HCT116 (cell line): ENCODE data around the gene MUC20. TPM values are rescaled to one million over a fixed set of nuclear protein-coding genes. Genes with fewer than 3 reads are reported as not detected.

ENCODE experiments used
- ATAC-seq: fragments of 200-7000 bp; cut with Tn5 transposase; 2 replicates; pipeline ENCODE4 v1.9.1; 2020; ENCODE audit warnings: mild to moderate bottlenecking, moderate library complexity
- BruUV-seq: library from RNA; stranded (reverse); fragments of 400-500 nt; replicated peaks from 2 replicates; lab custom pipeline; 2021; lab: Mats Ljungman, UMichigan
- CTCF ChIA-PET: fragments of 300-600 bp; sonication (Branson Sonifier 250); formaldehyde crosslinking; loops from one replicate; lab custom pipeline; 2021; ENCODE audit warnings: antibody characterized with exemption; lab: Charles Lee
- POLR2A ChIA-PET: fragments of 300-600, 350-600 bp; sonication (Branson Sonifier 250); formaldehyde crosslinking; loops from one replicate; lab custom pipeline; 2021; ENCODE audit warnings: antibody characterized with exemption; lab: Charles Lee
- RAD21 ChIA-PET, 2 experiments: fragments of 300-600 bp; sonication (Branson Sonifier 250); formaldehyde crosslinking; loops; one replicate each; lab custom pipeline; 2023; ENCODE audit warnings: low total read pairs in 2 of 2; ENCODE audit not compliant: uncharacterized antibody in 2 of 2, unreplicated experiment in 2 of 2, low non-redundant PET in 1 of 2; lab: Charles Lee
- DNase-seq: peaks from one replicate; pipeline ENCODE4 v3.0.0-alpha.2; 2010; ENCODE audit warnings: low read depth, low spot score
- H2AFZ ChIP-seq: fragments of 200-600 bp; shearing (Covaris generic), sonication (generic); 2 replicates; pipeline ENCODE4 v1.6.1; 2017; ENCODE audit warnings: low read depth, mixed run types, mixed read lengths, antibody characterized with exemption, low read length; ENCODE audit not compliant: poor library complexity, severe bottlenecking
- H3K27ac ChIP-seq: 2 replicates; pipeline ENCODE4 v1.5.1; 2012; ENCODE audit warnings: low read depth, low read length
- H3K27me3 ChIP-seq: fragments of 200-600 bp; sonication (generic); 2 replicates; pipeline ENCODE4 v1.6.1; 2016; ENCODE audit warnings: mixed run types, low read length, mixed read lengths; ENCODE audit not compliant: insufficient read depth
- H3K36me3 ChIP-seq, 2 experiments: fragments of 200-500 bp in 1 of 2; fragments of 200-600 bp in 1 of 2; sonication (Bioruptor generic) in 1 of 2; sonication (generic) in 1 of 2; 2 replicates each; pipeline versions ENCODE4 v1.5.1 to v1.6.1; 2014 to 2016; ENCODE audit warnings: low read length in 2 of 2, inconsistent platforms in 1 of 2, mixed read lengths in 1 of 2, mixed run types in 1 of 2; ENCODE audit not compliant: insufficient read depth in 2 of 2, control insufficient read depth in 1 of 2
- H3K4me1 ChIP-seq, 2 experiments: fragments of 200-600 bp in 1 of 2; sonication (generic) in 1 of 2; 2 replicates each; pipeline versions ENCODE4 v1.5.1 to v1.6.1; 2012 to 2017; ENCODE audit warnings: low read length in 2 of 2, inconsistent platforms in 1 of 2, mild to moderate bottlenecking in 1 of 2, mixed read lengths in 1 of 2, mixed run types in 1 of 2, moderate library complexity in 1 of 2; ENCODE audit not compliant: insufficient read depth in 2 of 2, control insufficient read depth in 1 of 2
- H3K4me2 ChIP-seq: fragments of 200-600 bp; sonication (generic); 2 replicates; pipeline ENCODE4 v1.6.1; 2017; ENCODE audit warnings: mixed run types, low read length, mixed read lengths
- H3K4me3 ChIP-seq, 2 experiments: fragments of 200-600 bp in 1 of 2; sonication (generic) in 1 of 2; replicated peaks in 1 of 2; 2 replicates each; pipeline ENCODE4 v1.5.1; 2011 to 2016; ENCODE audit warnings: low read length in 2 of 2, control low read depth in 1 of 2, low read depth in 1 of 2, mild to moderate bottlenecking in 1 of 2, mixed read lengths in 1 of 2, mixed run types in 1 of 2
- H3K79me2 ChIP-seq: fragments of 200-600 bp; sonication (generic); 2 replicates; pipeline ENCODE4 v1.6.1; 2017; ENCODE audit warnings: mild to moderate bottlenecking, mixed run types, low read length, moderate library complexity, mixed read lengths; ENCODE audit not compliant: insufficient read depth
- H3K9ac ChIP-seq: fragments of 200-600 bp; sonication (generic); 2 replicates; pipeline ENCODE4 v1.6.1; 2016; ENCODE audit warnings: low read length, mixed read lengths
- H3K9me2 ChIP-seq: fragments of 200-600 bp; sonication (generic), shearing (Covaris generic); 2 replicates; pipeline ENCODE4 v1.6.1; 2017; ENCODE audit warnings: mixed run types, mild to moderate bottlenecking, moderate library complexity; ENCODE audit not compliant: insufficient read depth
- H3K9me3 ChIP-seq, 2 experiments: fragments of 200-500 bp in 1 of 2; fragments of 200-600 bp in 1 of 2; sonication (Bioruptor generic) in 1 of 2; sonication (generic) in 1 of 2; 2 replicates each; pipeline ENCODE4 v1.6.1; 2014 to 2017; ENCODE audit warnings: low read length in 2 of 2, mixed read lengths in 2 of 2, inconsistent platforms in 1 of 2, low read depth in 1 of 2, mild to moderate bottlenecking in 1 of 2, mixed run types in 1 of 2, moderate library complexity in 1 of 2; ENCODE audit not compliant: control insufficient read depth in 1 of 2, insufficient read depth in 1 of 2
- H4K20me1 ChIP-seq: fragments of 200-600 bp; sonication (generic), shearing (Covaris generic); 2 replicates; pipeline ENCODE4 v1.6.1; 2017; ENCODE audit warnings: mixed run types, mild to moderate bottlenecking, moderate library complexity; ENCODE audit not compliant: insufficient read depth
- CBX3 ChIP-seq: IDR thresholded peaks from 2 replicates; pipeline ENCODE4 v1.6.1; 2012; ENCODE audit warnings: low read depth
- CEBPB ChIP-seq: IDR thresholded peaks from 2 replicates; pipeline ENCODE4 v1.6.1; 2012; ENCODE audit warnings: low read depth
- ELF1 ChIP-seq: IDR thresholded peaks from 2 replicates; pipeline ENCODE4 v1.6.1; 2012; ENCODE audit warnings: low read depth, borderline replicate concordance
- POLR2A ChIP-seq: IDR thresholded peaks from 2 replicates; pipeline ENCODE4 v1.7.0; 2011; ENCODE audit warnings: borderline replicate concordance; ENCODE audit not compliant: insufficient read depth, insufficient read length; ENCODE audit errors: extremely low read depth
- POLR2AphosphoS5 ChIP-seq: IDR thresholded peaks from 2 replicates; pipeline ENCODE4 v1.6.1; 2011; ENCODE audit warnings: mild to moderate bottlenecking, low read depth, low read length, moderate library complexity
- RAD21 ChIP-seq: IDR thresholded peaks from 2 replicates; pipeline ENCODE4 v1.6.1; 2012; ENCODE audit warnings: low read depth, mild to moderate bottlenecking
- SIN3A ChIP-seq: IDR thresholded peaks from 2 replicates; pipeline ENCODE4 v1.6.1; 2012; ENCODE audit warnings: low read depth
- SP1 ChIP-seq: IDR thresholded peaks from 2 replicates; pipeline ENCODE4 v1.6.1; 2012; ENCODE audit warnings: low read depth
- TCF7L2 ChIP-seq: IDR thresholded peaks from 2 replicates; pipeline ENCODE4 v1.7.0; 2011; ENCODE audit warnings: borderline replicate concordance, inconsistent platforms; ENCODE audit not compliant: insufficient read depth, insufficient read length; ENCODE audit errors: extremely low read depth
- ZNF274 ChIP-seq: fragments of 200-500 bp; sonication (Bioruptor generic); IDR thresholded peaks from 2 replicates; pipeline ENCODE4 v1.6.1; 2014; ENCODE audit warnings: mild to moderate bottlenecking, low read depth, low read length, inconsistent platforms
- intact Hi-C: fragments of 100-400 bp; cut with micrococcal nuclease; formaldehyde crosslinking; loops from 2 replicates; pipeline ENCODE4 v1.10.0; 2022
- total RNA-seq: library from RNA; stranded (reverse); gene quantifications from one replicate; pipeline ENCODE4 v1.2.1, GENCODE V29; 2021; ENCODE audit not compliant: unreplicated experiment
- TF ChIP-seq, protein P1 (sequence below): IDR thresholded peaks from 2 replicates; pipeline ENCODE4 v1.6.1; 2012; ENCODE audit warnings: low read depth
- TF ChIP-seq, protein P2 (sequence below): IDR thresholded peaks from 2 replicates; pipeline ENCODE4 v1.6.1; 2011; ENCODE audit warnings: mild to moderate bottlenecking, low read length, moderate library complexity; ENCODE audit not compliant: insufficient replicate concordance; ENCODE audit errors: extremely low read depth

Gene MUC20
- total RNA-seq, 1 experiment from 2014 or later: 2.4 TPM

DNA sequence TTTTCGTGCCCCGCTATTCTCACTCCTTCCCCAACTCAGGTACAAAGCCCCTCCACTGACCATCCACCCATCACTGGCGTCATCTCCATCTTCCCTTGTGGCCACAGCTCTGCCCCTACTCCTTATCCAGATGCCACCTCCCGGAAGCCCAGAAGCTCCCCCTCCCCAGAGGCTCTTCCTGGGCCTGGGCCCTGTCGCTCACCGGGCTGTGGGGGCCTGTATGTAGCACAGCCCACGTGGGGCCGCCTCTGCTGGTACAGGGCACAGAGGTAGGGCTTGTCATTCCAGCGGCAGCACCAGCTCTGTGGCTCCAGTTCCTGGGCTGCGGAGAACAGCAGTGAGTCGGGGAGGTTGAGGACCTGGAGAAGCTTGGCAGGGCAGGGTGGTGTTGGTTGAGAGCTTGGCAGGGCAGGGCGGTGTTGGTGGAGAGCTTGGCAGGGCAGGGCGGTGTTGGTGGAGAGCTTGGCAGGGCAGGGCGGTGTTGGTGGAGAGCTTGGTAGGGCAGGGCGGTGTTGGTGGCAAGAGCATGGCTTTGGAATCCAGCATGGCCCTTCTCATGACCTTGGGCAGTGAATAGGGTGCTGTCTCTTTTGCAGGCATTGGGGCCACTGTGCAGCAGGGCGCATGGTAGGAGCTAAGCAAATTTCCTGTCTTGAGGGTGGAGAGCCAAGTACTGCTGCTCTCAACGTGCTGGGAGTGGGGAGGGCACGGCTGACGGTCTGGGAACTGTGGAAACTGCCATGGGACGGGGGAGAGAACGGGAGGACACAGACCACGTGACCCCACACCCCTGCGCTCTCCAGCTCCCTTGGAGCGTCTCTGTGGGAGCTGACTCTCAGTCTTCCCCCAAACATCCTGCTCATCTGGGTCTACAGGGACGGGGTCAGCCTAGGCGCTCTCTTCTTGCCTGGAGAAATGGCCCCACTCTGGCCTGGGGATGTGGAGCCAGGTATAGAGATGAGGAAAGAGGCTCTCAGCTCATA is 43.4 kb downstream of the MUC20 start:
- ChIA-PET POLR2A (no interaction called here), RAD21 (no interaction called here), CTCF (no interaction called here)
- Histone ChIP-seq H2AFZ (no peak overlapping the region), H3K27ac (no peak overlapping the region), H3K27me3 (no peaks in the 10 kb centered on the region), H3K4me1 (no peaks in the 10 kb centered on the region), H3K9me3 (no peaks in the 10 kb centered on the region), H3K9ac (no peak overlapping the region), H3K79me2 (no peaks in the 10 kb centered on the region), H3K4me3 (no peak overlapping the region), H3K9me2 (no peaks in the 10 kb centered on the region), H4K20me1 (no peaks in the 10 kb centered on the region), H3K36me3 (no peaks in the 10 kb centered on the region), H3K4me2 (no peak overlapping the region)
- ATAC-seq (no peak), DNase-seq (no peak)
- intact Hi-C loops: no loop called here
- BruUV-seq: no TSS peak
- TF ChIP-seq CBX3 (no peak), POLR2AphosphoS5 (no peak), TCF7L2 (no peak), ZNF274 (no peak), CEBPB (no peak), SP1 (no peak), POLR2A (no peak), SIN3A (no peak), ELF1 (no peak), RAD21 (no peak)
- TF ChIP-seq, protein P1, sequence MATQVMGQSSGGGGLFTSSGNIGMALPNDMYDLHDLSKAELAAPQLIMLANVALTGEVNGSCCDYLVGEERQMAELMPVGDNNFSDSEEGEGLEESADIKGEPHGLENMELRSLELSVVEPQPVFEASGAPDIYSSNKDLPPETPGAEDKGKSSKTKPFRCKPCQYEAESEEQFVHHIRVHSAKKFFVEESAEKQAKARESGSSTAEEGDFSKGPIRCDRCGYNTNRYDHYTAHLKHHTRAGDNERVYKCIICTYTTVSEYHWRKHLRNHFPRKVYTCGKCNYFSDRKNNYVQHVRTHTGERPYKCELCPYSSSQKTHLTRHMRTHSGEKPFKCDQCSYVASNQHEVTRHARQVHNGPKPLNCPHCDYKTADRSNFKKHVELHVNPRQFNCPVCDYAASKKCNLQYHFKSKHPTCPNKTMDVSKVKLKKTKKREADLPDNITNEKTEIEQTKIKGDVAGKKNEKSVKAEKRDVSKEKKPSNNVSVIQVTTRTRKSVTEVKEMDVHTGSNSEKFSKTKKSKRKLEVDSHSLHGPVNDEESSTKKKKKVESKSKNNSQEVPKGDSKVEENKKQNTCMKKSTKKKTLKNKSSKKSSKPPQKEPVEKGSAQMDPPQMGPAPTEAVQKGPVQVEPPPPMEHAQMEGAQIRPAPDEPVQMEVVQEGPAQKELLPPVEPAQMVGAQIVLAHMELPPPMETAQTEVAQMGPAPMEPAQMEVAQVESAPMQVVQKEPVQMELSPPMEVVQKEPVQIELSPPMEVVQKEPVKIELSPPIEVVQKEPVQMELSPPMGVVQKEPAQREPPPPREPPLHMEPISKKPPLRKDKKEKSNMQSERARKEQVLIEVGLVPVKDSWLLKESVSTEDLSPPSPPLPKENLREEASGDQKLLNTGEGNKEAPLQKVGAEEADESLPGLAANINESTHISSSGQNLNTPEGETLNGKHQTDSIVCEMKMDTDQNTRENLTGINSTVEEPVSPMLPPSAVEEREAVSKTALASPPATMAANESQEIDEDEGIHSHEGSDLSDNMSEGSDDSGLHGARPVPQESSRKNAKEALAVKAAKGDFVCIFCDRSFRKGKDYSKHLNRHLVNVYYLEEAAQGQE: no peak
- TF ChIP-seq, protein P2, sequence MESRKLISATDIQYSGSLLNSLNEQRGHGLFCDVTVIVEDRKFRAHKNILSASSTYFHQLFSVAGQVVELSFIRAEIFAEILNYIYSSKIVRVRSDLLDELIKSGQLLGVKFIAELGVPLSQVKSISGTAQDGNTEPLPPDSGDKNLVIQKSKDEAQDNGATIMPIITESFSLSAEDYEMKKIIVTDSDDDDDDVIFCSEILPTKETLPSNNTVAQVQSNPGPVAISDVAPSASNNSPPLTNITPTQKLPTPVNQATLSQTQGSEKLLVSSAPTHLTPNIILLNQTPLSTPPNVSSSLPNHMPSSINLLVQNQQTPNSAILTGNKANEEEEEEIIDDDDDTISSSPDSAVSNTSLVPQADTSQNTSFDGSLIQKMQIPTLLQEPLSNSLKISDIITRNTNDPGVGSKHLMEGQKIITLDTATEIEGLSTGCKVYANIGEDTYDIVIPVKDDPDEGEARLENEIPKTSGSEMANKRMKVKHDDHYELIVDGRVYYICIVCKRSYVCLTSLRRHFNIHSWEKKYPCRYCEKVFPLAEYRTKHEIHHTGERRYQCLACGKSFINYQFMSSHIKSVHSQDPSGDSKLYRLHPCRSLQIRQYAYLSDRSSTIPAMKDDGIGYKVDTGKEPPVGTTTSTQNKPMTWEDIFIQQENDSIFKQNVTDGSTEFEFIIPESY: no peak
